Mucosa of descending colon (tissue), 3 donors: ENCODE measurements around the gene RRAS2. TPM values are rescaled to one million over a fixed set of nuclear protein-coding genes. Genes with fewer than 3 reads are reported as not detected.

Experiments used
- ATAC-seq: fragments of 200-7000 bp; cut with Tn5 transposase; one replicate; pipeline ENCODE4 v1.9.1; 2020; ENCODE audit warnings: mild to moderate bottlenecking, moderate library complexity
- DNase-seq, 3 donors: peaks; one replicate each; pipeline ENCODE4 v3.0.0-alpha.2; 2020
- H3K36me3 ChIP-seq: fragments of 200-600 bp; one replicate; pipeline ENCODE4 v1.8.0; 2021; ENCODE audit warnings: low read depth, mild to moderate bottlenecking
- H3K4me1 ChIP-seq: fragments of 200-600 bp; one replicate; pipeline ENCODE4 v1.8.0; 2021; ENCODE audit warnings: low read depth, mild to moderate bottlenecking
- H3K4me3 ChIP-seq: fragments of 200-600 bp; one replicate; pipeline ENCODE4 v1.8.0; 2021; ENCODE audit warnings: mild to moderate bottlenecking
- H3K9me3 ChIP-seq: fragments of 200-600 bp; one replicate; pipeline ENCODE4 v1.8.0; 2021; ENCODE audit warnings: mild to moderate bottlenecking
- CTCF ChIP-seq: fragments of 200-600 bp; IDR thresholded peaks from one replicate; pipeline ENCODE4 v1.8.0; 2022; ENCODE audit warnings: antibody characterized with exemption, mild to moderate bottlenecking
- intact Hi-C, 2 donors: fragments of 100-400 bp; cut with DNase I in 1 of 2; cut with micrococcal nuclease in 1 of 2; formaldehyde crosslinking; loops; one replicate each; pipeline versions ENCODE4 v1.11.0 to v1.11.1; 2022; cut with DNase I, micrococcal nuclease
- total RNA-seq, 3 donors: library from RNA; stranded (reverse); fragmentation: NEBNext Ultra II Directional in 2 of 3; extraction: Animal tissue kit (Norgen Biotek cat#: 25700) in 2 of 3; gene quantifications; one replicate each; pipeline versions ENCODE4 v1.2.1 to v1.2.4, GENCODE V29; 2021 to 2023
- donor health status: DM: no; HTN: no; CAD: no; lungs with moderate emphysema.
- donor health status: DM: no; HTN: no; CAD: no.
- donor health status: DM: no; HTN: yes; CAD: no.

The RRAS2 gene
- total RNA-seq, 3 donors from 2014 or later, result 23.5 to 43.3 (median 27.6) TPM

GRCh38 chr11:14335712-14336111 lies 23.3 kb downstream of the RRAS2 start:
- ATAC-seq, result no peak
- Histone ChIP-seq H3K9me3 (no peaks in the 10 kb centered on the region), H3K36me3 (no peaks in the 10 kb centered on the region), H3K4me1 (no peaks in the 10 kb centered on the region), H3K4me3 (no peak overlapping the region)
- DNase-seq, result no peak
- TF ChIP-seq CTCF, result no peak
- intact Hi-C loops, result no loop called here

GRCh38 chr11:14334893-14335292 lies 24.1 kb downstream of the RRAS2 start:
- TF ChIP-seq CTCF, result no peak
- H3K9me3 ChIP-seq, result no peaks in the 10 kb centered on the region
- no peak overlapping the region for H3K4me3 ChIP-seq
- DNase-seq (no peak), ATAC-seq (no peak)
- intact Hi-C loops, result no loop called here
- H3K4me1 ChIP-seq, result no peaks in the 10 kb centered on the region
- H3K36me3 ChIP-seq, result no peaks in the 10 kb centered on the region

- H3K9me3 ChIP-seq, result no peaks in the 10 kb centered on the region
- no peaks in the 10 kb centered on the region for H3K36me3 ChIP-seq
- ATAC-seq, result no peak
- no peak overlapping the region for H3K4me3 ChIP-seq
- intact Hi-C loops, result no loop called here
- H3K4me1 ChIP-seq, result no peaks in the 10 kb centered on the region
- no peak for TF ChIP-seq CTCF
- DNase-seq, result no peak
Observed at GRCh38 chr11:14334192-14334591, 24.8 kb downstream of the RRAS2 start.

GRCh38 chr11:14331476-14332136 lies 27.4 kb downstream of the RRAS2 start:
- intact Hi-C loops, result no loop called here
- Histone ChIP-seq H3K9me3 (no peaks in the 10 kb centered on the region), H3K4me1 (no peaks in the 10 kb centered on the region), H3K36me3 (no peaks in the 10 kb centered on the region), H3K4me3 (no peak overlapping the region)
- no peak for TF ChIP-seq CTCF
- no peak for ATAC-seq
- no peak for DNase-seq

- no peaks in the 10 kb centered on the region for H3K36me3 ChIP-seq
- TF ChIP-seq CTCF, result no peak
- H3K9me3 ChIP-seq, result no peaks in the 10 kb centered on the region
- DNase-seq, result no peak
- no peak for ATAC-seq
- intact Hi-C loops, result no loop called here
- no peaks in the 10 kb centered on the region for H3K4me1 ChIP-seq
- H3K4me3 ChIP-seq, result no peak overlapping the region
Observed at GRCh38 chr11:14330881-14331280, 28.1 kb downstream of the RRAS2 start.

- no peaks in the 10 kb centered on the region for H3K36me3 ChIP-seq
- H3K9me3 ChIP-seq, result no peaks in the 10 kb centered on the region
- ATAC-seq (no peak), DNase-seq (no peak)
- no peaks in the 10 kb centered on the region for H3K4me1 ChIP-seq
- no peak overlapping the region for H3K4me3 ChIP-seq
- intact Hi-C loops, result no loop called here
- no peak for TF ChIP-seq CTCF
Observed at GRCh38 chr11:14329702-14330101, 29.3 kb downstream of the RRAS2 start.
